GM12891 (cell line): ENCODE measurements around the gene AUH.

Experiments used
- DNase-seq: peaks from one replicate; pipeline ENCODE4 v3.0.0; 2011; ENCODE audit warnings: low spot score; ENCODE audit not compliant: insufficient read length
- FAIRE-seq: peaks from 2 replicates; lab custom pipeline; 2011; peaks lifted over from hg19 to GRCh38; lab: Jason Lieb, UNC
- PAX5 ChIP-seq: IDR thresholded peaks from 2 replicates; pipeline ENCODE4 v1.6.1; 2011; ENCODE audit warnings: low read length, moderate library complexity, mild to moderate bottlenecking; ENCODE audit not compliant: insufficient read depth, severe bottlenecking
- POLR2A ChIP-seq: IDR thresholded peaks from 2 replicates; pipeline ENCODE4 v1.6.1; 2011; ENCODE audit warnings: low read depth, low read length, control low read depth
- POLR2AphosphoS5 ChIP-seq: IDR thresholded peaks from 2 replicates; pipeline ENCODE4 v1.6.1; 2011; ENCODE audit warnings: low read depth, low read length, control low read depth
- POU2F2 ChIP-seq: IDR thresholded peaks from 2 replicates; pipeline ENCODE4 v1.6.1; 2011; ENCODE audit warnings: low read depth, mild to moderate bottlenecking, control low read depth, low read length, moderate library complexity
- SPI1 ChIP-seq: IDR thresholded peaks from 2 replicates; pipeline ENCODE4 v1.6.1; 2011; ENCODE audit warnings: low read depth, low read length, control low read depth
- TAF1 ChIP-seq: IDR thresholded peaks from 2 replicates; pipeline ENCODE4 v1.6.1; 2011; ENCODE audit warnings: low read depth, low read length, control low read depth

Gene AUH

DNA sequence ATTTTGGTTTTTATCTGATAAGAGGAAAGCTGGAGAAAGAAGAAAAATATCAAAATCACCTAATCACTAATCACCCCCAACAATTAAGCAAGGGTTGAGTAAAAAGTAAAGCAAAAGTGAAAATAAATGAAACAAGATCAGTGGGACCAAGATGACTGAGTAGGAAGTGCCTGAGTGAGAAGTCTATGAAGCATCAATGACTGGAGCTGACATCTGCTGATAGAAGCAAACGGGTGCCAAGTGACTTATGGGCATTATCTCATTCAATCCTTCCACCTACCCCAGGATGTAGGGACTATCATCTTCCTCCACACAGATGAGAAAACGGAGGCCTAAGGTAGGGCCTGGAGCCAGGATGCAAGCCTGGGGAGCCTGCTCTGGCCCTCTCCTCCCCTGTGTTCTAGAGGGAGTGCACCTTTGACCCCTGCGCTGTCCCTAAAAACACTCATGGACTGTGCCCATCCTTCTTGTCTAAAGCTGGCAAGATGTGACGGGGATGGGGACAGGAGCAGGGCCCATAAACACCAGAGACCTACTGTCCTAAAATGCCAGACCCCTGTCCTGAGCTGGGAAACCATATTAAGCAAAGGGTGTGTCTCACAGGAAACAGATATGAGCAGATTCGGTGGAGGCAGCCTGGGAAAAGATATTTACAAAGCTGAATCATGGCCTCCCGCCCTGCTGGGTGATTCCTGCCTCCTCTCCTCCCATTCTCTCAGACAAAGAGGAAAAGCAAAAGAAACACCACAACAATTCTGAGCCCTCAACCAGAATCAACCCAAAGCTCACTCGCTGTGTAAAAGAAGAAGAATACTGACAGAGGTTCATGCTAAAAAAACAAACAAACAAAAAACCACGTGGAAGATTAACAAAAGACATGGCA, 116.0 kb downstream of the AUH start:
- FAIRE-seq = no peak
- no peak for DNase-seq

DNA sequence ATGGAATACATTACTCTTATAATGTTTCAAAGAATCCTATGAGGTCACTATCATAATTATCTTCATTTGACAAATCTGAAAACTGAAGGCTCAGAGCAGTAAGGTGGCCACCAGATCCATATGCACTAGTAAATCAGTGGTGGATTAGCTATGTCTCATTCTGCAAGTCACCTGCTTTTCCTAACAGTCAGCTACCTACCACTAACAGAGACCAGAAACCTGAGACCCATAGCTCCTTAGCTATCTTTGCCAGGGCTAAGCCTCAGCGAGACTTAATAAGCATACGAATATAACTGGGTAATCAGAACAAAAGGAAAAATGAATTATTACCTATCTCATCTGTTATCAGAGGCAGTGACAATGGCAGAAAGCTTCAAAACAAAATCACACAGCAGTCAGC, 118.7 kb downstream of the AUH start:
- no peak for DNase-seq
- TF ChIP-seq SPI1 = no peak
- no peak for TF ChIP-seq TAF1
- TF ChIP-seq POLR2AphosphoS5 = no peak
- no peak for TF ChIP-seq PAX5
- no peak for TF ChIP-seq POU2F2
- TF ChIP-seq POLR2A = no peak
- FAIRE-seq = no peak

More for the DNA sequence above, 116.0 kb downstream of the AUH start:
- no peak for TF ChIP-seq PAX5
- TF ChIP-seq POU2F2 = no peak

DNA sequence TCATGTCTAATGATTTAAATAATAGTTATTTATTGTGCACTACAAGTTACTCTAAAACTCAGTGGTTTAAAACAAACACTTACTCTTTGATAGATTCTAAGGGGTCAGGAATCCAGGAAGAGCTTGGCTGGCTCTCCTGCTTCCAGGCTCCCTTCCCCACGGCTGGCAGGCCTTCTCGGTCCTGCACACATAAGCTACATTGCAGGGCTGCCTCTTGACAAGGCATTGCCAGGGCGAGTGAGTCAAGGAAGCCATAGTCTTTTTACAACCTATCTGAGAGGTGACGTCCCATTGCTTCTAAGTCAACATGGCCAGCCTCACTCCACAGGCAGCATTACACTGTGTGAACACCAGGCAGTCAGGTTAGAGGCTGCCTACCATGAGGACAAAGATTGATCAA, 119.8 kb downstream of the AUH start:
- DNase-seq (no peak), FAIRE-seq (no peak)
- no peak for TF ChIP-seq SPI1
- no peak for TF ChIP-seq TAF1
- no peak for TF ChIP-seq POLR2A
- TF ChIP-seq POLR2AphosphoS5 = no peak
- TF ChIP-seq POU2F2 = no peak
- TF ChIP-seq PAX5 = no peak

DNA sequence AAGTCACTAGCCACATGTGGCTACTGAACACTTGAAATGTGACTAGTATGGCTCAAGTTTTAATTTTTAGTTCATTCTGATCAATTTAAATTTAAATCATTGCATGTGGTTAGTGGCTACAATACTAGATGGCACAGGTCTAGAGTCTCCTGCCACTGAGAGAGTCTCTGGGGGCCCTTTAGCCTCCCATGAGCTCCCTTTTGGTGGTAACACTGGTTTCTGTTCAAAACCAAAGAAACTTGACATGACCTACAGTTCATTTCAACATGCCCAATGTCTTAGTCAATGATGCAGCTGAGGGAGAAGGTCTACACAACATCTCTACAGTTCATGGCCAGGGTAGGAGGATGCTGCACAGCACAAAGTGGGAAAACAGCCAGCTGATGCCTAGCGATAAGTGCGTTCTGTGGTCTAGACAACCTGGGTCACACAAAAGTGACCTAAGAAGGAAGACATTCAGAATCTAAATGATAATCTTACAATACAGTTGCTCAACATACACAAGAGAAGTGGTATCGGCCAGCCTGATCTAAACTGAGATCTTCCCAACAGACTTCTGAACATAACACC, 121.0 kb downstream of the AUH start:
- no peak for DNase-seq
- TF ChIP-seq SPI1 = no peak
- TF ChIP-seq POU2F2 = no peak
- TF ChIP-seq TAF1 = no peak
- TF ChIP-seq POLR2AphosphoS5 = no peak
- no peak for TF ChIP-seq PAX5
- no peak for TF ChIP-seq POLR2A
- no peak for FAIRE-seq

DNA sequence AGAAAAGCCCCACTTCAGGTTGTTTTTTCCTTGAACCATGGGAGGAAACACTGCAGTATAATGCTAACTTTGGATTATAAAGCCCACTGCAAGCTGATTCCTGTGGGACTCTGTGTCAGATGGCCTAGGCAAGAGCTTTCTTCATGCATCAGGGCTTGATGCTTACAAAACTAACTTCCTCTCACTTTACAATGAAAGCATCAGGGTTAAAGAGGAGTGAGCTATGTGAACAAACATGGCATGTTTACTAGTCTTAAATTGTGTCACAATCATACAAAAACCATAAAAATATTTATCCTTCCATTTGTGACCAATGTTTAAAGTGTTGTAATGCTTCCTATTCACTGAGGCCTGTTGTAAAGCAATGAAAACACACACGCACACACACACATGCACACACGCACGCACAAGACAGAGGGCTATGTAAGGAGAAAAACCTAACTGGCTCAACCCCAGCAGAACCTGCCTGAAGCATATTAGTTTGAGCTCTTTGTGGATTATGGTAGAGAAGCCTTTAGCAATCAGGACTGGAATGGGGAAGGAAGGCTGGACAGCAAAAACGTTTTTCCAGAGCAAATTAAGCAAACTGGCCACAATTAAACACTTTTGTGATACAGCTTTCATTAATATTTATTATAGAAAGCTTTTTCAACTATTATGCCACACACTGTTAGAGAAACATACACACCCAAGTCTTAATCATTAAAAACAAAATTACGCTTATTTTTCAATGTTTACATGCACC, 122.2 kb downstream of the AUH start:
- no peak for TF ChIP-seq SPI1
- TF ChIP-seq POLR2A = no peak
- TF ChIP-seq POLR2AphosphoS5 = no peak
- TF ChIP-seq PAX5 = no peak
- TF ChIP-seq TAF1 = no peak
- TF ChIP-seq POU2F2 = no peak
- DNase-seq = no peak
- FAIRE-seq = no peak

DNA sequence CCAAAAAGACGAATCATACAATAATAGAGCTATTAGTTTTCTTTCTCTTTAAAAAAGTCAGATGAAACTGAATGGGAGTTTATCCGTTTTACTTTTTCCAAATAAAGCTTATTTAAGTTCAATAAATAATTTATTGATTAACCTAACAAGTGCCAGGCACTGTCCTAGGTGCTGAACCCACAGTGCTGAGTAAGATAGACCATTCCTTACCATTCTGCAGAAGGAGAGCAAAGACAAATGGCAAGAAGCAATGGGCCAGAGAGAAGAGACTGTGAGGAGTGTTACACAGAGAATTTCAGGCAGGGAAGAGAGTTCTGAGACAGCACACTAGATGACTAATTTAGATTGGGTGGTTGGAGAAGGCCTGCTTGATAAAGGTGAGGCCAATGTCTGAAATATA, 127.2 kb downstream of the AUH start:
- DNase-seq (no peak), FAIRE-seq (no peak)
- TF ChIP-seq POLR2AphosphoS5 (no peak), TAF1 (no peak), POU2F2 (no peak), SPI1 (no peak), PAX5 (no peak), POLR2A (no peak)

DNA sequence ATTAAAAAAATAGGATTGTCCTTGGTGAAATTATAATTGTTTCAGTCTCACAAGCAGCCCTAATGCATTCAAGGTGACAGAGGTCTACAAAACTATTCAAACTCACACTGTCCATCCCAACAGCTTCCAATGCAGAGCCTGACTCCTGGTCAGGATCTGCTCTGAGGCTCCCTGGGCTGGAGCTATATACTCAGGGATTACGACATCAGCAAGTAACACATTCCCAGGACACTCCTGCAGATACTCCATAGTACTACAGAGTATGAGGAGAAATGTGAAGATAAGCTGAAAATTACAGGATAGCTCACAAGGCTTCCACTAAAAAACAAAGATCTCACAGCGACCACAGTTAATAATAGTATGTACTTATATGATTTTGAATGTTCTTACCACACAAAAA, 130.1 kb downstream of the AUH start:
- FAIRE-seq (no peak), DNase-seq (no peak)
- no peak for TF ChIP-seq SPI1
- no peak for TF ChIP-seq PAX5
- no peak for TF ChIP-seq POU2F2

DNA sequence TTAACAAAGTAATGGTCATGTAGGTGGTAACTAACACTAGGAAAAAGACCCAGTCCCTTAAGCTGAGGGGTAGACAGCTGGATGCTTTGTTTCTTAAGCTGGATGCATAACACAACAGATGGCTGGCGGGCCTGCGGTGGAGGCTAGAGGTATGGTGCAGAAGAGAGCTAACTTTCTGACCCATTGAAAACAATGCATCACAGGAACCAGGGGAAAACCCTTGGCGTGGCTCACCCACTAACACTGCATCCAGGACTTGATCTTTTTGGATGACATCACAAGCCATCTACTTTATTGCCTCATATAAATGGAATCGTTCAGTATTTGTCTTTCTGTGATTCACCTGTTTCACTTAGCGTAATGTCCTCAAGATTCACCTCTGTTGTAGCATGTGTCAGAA, 138.7 kb downstream of the AUH start:
- TF ChIP-seq TAF1 (no peak), SPI1 (no peak), POLR2AphosphoS5 (no peak)
- DNase-seq (no peak), FAIRE-seq (no peak)

DNA sequence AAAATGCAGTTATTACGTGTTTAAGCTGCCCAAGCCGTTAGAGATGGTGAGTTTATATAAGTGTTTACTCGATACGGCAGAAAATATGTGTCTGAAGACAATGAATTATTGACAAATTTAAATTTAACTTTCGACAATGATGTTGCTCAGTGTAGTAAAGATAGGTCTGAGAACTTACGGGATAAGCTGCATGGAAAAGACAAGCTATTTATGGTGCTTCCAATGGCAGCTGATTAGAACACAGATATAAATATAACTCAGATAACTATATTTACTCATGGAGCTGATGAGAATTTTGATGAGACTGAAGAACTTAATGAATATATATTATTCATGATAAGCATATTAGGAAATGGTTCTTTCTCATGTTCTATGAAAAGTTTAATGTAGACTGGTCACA, 139.3 kb downstream of the AUH start:
- no peak for FAIRE-seq
- DNase-seq = no peak
- TF ChIP-seq POU2F2 (no peak), PAX5 (no peak), TAF1 (no peak), POLR2A (no peak), SPI1 (no peak), POLR2AphosphoS5 (no peak)

DNA sequence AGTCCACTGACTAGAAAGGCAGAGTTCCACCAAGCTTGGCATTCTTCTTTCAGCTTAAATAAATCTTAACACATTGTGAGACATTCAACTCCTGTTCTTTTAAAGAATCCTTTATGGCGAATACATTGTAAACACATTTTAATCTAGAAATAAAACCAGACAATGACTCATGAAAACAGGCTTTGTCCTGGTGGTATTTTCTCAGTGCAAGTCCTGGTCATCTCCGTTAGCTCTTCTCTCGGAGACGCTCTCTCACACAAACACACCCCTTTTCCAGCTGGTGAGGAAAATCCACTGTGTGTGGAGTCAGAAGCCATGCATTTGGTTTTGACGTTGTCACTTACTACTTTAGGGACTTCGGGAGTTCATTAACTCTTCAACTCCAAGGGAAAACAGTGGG, 140.4 kb downstream of the AUH start:
- no peak for TF ChIP-seq TAF1
- no peak for TF ChIP-seq SPI1
- TF ChIP-seq PAX5 = no peak
- TF ChIP-seq POU2F2 = no peak
- no peak for TF ChIP-seq POLR2AphosphoS5
- no peak for TF ChIP-seq POLR2A
- no peak for DNase-seq
- no peak for FAIRE-seq
